ENCODE data around the gene ADD1.

DNA sequence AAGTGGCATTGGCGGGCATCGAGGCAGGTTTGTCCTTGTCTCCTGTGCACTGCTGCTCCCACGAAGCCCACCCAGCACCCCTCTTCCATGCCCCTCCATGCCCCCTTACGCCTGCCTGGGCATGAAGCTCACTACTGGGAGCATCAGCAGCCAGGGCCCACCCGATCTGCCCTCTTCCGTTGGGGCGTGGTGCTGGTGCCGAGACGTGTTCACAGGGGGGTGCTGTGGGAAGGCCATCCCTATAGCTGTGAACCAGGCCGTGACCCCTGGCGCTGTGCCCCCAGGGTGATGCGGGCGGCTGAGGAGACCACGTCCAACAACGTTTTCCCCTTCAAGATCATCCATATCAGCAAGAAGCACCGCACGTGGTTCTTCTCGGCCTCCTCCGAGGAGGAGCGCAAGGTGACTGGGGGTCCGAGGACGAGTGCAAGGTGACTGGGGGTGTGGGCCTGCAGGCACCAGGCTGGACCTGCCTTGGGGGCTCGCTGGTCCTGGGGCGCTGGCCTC lies 19.3 kb upstream of the ADD1 start:
- TF ChIP-seq POLR2A (IDR thresholded peaks at IDR 0.05) = no peak
- TF ChIP-seq, protein P1, sequence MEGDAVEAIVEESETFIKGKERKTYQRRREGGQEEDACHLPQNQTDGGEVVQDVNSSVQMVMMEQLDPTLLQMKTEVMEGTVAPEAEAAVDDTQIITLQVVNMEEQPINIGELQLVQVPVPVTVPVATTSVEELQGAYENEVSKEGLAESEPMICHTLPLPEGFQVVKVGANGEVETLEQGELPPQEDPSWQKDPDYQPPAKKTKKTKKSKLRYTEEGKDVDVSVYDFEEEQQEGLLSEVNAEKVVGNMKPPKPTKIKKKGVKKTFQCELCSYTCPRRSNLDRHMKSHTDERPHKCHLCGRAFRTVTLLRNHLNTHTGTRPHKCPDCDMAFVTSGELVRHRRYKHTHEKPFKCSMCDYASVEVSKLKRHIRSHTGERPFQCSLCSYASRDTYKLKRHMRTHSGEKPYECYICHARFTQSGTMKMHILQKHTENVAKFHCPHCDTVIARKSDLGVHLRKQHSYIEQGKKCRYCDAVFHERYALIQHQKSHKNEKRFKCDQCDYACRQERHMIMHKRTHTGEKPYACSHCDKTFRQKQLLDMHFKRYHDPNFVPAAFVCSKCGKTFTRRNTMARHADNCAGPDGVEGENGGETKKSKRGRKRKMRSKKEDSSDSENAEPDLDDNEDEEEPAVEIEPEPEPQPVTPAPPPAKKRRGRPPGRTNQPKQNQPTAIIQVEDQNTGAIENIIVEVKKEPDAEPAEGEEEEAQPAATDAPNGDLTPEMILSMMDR (IDR thresholded peaks at IDR 0.05) = no peak
- no peak for TF ChIP-seq POLR2AphosphoS5 (IDR thresholded peaks at IDR 0.05)
- no peak for TF ChIP-seq EP300 (IDR thresholded peaks at IDR 0.05)

Data from suprapubic skin (tissue), 4 donors.